CD4-positive, alpha-beta T cell treated with Interleukin-1 beta for 1 hour (primary cell): Measurements from ENCODE around the gene CCL23.
A peak's percentile ranks its signal among the peaks of the same experiment; 100 is the strongest.
"Not testable (repeated sequence)": the region's sequence is repeated elsewhere in the genome, so short reads cannot be mapped to it uniquely, and the experiment has no call there.

Experiments used
- DNase-seq, 2 donors: peaks; one replicate each; pipeline ENCODE4 v3.0.0-alpha.2; 2020 to 2022

CCL23 gene

GRCh38 chr17:36017799-36018198, at the start of gene CCL23:
Gene CCL23, minus strand, starts transcription at chr17:36017972. Its CDS starts 75 bp downstream, at chr17:36017897.
- peak in 1 of 2 donors; percentile 15 for DNase-seq

GRCh38 chr17:36066365-36066985, 48.7 kb upstream of the CCL23 start:
- DNase-seq: peak; percentile 57 to 63

- no peak for DNase-seq
Measured at GRCh38 chr17:36063786-36064541, 46.2 kb upstream of the CCL23 start, which contains the start of gene CCL18. Gene CCL18, plus strand, starts transcription at chr17:36064272. Its CDS starts 71 bp downstream, at chr17:36064343.

GRCh38 chr17:36060816-36061215, 43.0 kb upstream of the CCL23 start:
- no peak for DNase-seq

GRCh38 chr17:36059406-36059805, 41.6 kb upstream of the CCL23 start:
- DNase-seq: no peak

GRCh38 chr17:36057911-36058310, 40.1 kb upstream of the CCL23 start:
- DNase-seq: no peak

GRCh38 chr17:36055921-36056520, 38.2 kb upstream of the CCL23 start:
- DNase-seq: no peak

GRCh38 chr17:36055171-36055570, 37.4 kb upstream of the CCL23 start:
- no peak for DNase-seq

- DNase-seq: no peak
Measured at GRCh38 chr17:36049643-36050042, 31.9 kb upstream of the CCL23 start.

GRCh38 chr17:36048066-36048465, 30.3 kb upstream of the CCL23 start:
- DNase-seq: no peak

GRCh38 chr17:36036235-36036634, 18.5 kb upstream of the CCL23 start:
- peak in 1 of 2 donors; percentile 12 for DNase-seq

- peak in 1 of 2 donors; percentile 6 for DNase-seq
Measured at GRCh38 chr17:36034127-36034526, 16.4 kb upstream of the CCL23 start.

- no peak for DNase-seq
Measured at GRCh38 chr17:36030956-36031355, 13.2 kb upstream of the CCL23 start.

GRCh38 chr17:36027761-36028160, 10.0 kb upstream of the CCL23 start:
- DNase-seq: no peak

GRCh38 chr17:36024106-36024869, 6.5 kb upstream of the CCL23 start:
- no peak for DNase-seq

- DNase-seq: no peak
Measured at GRCh38 chr17:36019423-36019822, 1.7 kb upstream of the CCL23 start.

GRCh38 chr17:36016555-36016954, 1.2 kb downstream of the CCL23 start:
- no peak for DNase-seq

- DNase-seq: not testable (repeated sequence)
Measured at GRCh38 chr17:36015895-36016294, 1.9 kb downstream of the CCL23 start.

- no peak for DNase-seq
Measured at GRCh38 chr17:36014946-36015345, 2.8 kb downstream of the CCL23 start.

- no peak for DNase-seq
Measured at GRCh38 chr17:36011201-36011600, 6.6 kb downstream of the CCL23 start.

- DNase-seq: peak in 1 of 2 donors; percentile 1
Measured at GRCh38 chr17:36008998-36009665, 8.6 kb downstream of the CCL23 start.

GRCh38 chr17:36004594-36005108, 13.1 kb downstream of the CCL23 start:
- DNase-seq: no peak
